GM19328 (cell line): ENCODE data around the gene ABHD16A.

Experiments
- ATAC-seq: cut with Tn5 transposase; IDR thresholded peaks from one replicate; pipeline ENCODE4 v1.9.1; 2021; ENCODE audit warnings: mild to moderate bottlenecking, moderate library complexity; ENCODE audit not compliant: unreplicated experiment

ABHD16A gene

GRCh38 chr6:31732029-31732428 lies 28.9 kb upstream of the ABHD16A start:
- ATAC-seq: no peak

- no peak for ATAC-seq
Measured at GRCh38 chr6:31730631-31731086, 27.5 kb upstream of the ABHD16A start.

GRCh38 chr6:31729979-31730630 lies 27.0 kb upstream of the ABHD16A start:
- no peak for ATAC-seq

- no peak for ATAC-seq
Measured at GRCh38 chr6:31729515-31729978, 26.4 kb upstream of the ABHD16A start.

GRCh38 chr6:31728767-31729514 lies 25.8 kb upstream of the ABHD16A start, which contains the start of gene DDAH2:
Gene DDAH2 (minus strand): TSS chr6:31729299. CDS start chr6:31729161, 138 bp downstream.
- no peak for ATAC-seq

- no peak for ATAC-seq
Measured at GRCh38 chr6:31727717-31728671, 24.9 kb upstream of the ABHD16A start.

- no peak for ATAC-seq
Measured at GRCh38 chr6:31727034-31727716, 24.1 kb upstream of the ABHD16A start.

GRCh38 chr6:31725502-31726350 lies 22.6 kb upstream of the ABHD16A start:
- ATAC-seq: no peak

- ATAC-seq: no peak
Measured at GRCh38 chr6:31723980-31724691, 21.0 kb upstream of the ABHD16A start.

GRCh38 chr6:31723245-31723979 lies 20.3 kb upstream of the ABHD16A start, which contains the start of gene MPIG6B:
Gene MPIG6B (plus strand): TSS chr6:31723373. CDS start chr6:31723384, 11 bp downstream.
- ATAC-seq: no peak

- no peak for ATAC-seq
Measured at GRCh38 chr6:31722173-31722572, 19.0 kb upstream of the ABHD16A start.

GRCh38 chr6:31721351-31722020 lies 18.4 kb upstream of the ABHD16A start, which contains the start of gene LY6G6C:
Gene LY6G6C (minus strand): TSS chr6:31721746. CDS start chr6:31721679, 67 bp downstream.
- ATAC-seq: no peak

GRCh38 chr6:31720196-31720770 lies 17.2 kb upstream of the ABHD16A start:
- no peak for ATAC-seq

GRCh38 chr6:31719001-31719400 lies 15.9 kb upstream of the ABHD16A start:
- ATAC-seq: no peak

- no peak for ATAC-seq
Measured at GRCh38 chr6:31718265-31718664, 15.1 kb upstream of the ABHD16A start.

GRCh38 chr6:31717499-31718222 lies 14.5 kb upstream of the ABHD16A start:
- no peak for ATAC-seq
